GM12878 (cell line): ENCODE data around the gene TNRC6B. TPM values are rescaled to one million over a fixed set of nuclear protein-coding genes. Genes with fewer than 3 reads are reported as not detected.

ENCODE experiments used
- ATAC-seq: fragments of 200-7000 bp; cut with Tn5 transposase; 3 replicates; pipeline ENCODE4 v1.9.1; 2020; ENCODE audit warnings: mild to moderate bottlenecking, moderate library complexity
- BruUV-seq: library from RNA; stranded (reverse); fragments of 400-500 nt; replicated peaks from 2 replicates; lab custom pipeline; 2021; lab: Mats Ljungman, UMichigan
- CTCF ChIA-PET: fragments of 300-600 bp; sonication (Branson Sonifier 250); formaldehyde crosslinking; extraction: SDS; loops from one replicate; lab custom pipeline; 2021; ENCODE audit warnings: inconsistent platforms; lab: Yijun Ruan, JAX
- POLR2A ChIA-PET: fragments of 350-600 bp; formaldehyde crosslinking; extraction: SDS; loops from one replicate; lab custom pipeline; 2021; ENCODE audit warnings: inconsistent platforms; lab: Charles Lee
- RAD21 ChIA-PET: fragments of 300-600 bp; sonication (Branson Sonifier 250); formaldehyde crosslinking; loops from one replicate; lab custom pipeline; 2023; ENCODE audit warnings: antibody characterized with exemption; ENCODE audit not compliant: unreplicated experiment; lab: Charles Lee
- SMC1A ChIA-PET: fragments of 300-600 bp; sonication (Branson Sonifier 250); formaldehyde crosslinking; loops from one replicate; lab custom pipeline; 2023; ENCODE audit not compliant: unreplicated experiment, uncharacterized antibody; lab: Charles Lee
- DNase-seq: peaks from one replicate; pipeline ENCODE4 v3.0.0-alpha.2; 2011; ENCODE audit warnings: low read depth, low spot score
- FAIRE-seq: peaks from 3 replicates; lab custom pipeline; 2011; peaks lifted over from hg19 to GRCh38; lab: Jason Lieb, UNC
- H2AFZ ChIP-seq: 2 replicates; pipeline ENCODE4 v1.6.0; 2011; ENCODE audit warnings: low read depth, low read length, control low read depth; ENCODE audit not compliant: control insufficient read depth
- H3K27ac ChIP-seq: 2 replicates; pipeline ENCODE4 v1.5.1; 2011; ENCODE audit warnings: control low read depth; ENCODE audit not compliant: control insufficient read depth, insufficient read depth
- H3K27me3 ChIP-seq, 2 experiments: replicated peaks in 1 of 2; 2 replicates each; pipeline versions ENCODE4 v1.6.0 to v1.6.1; 2011; ENCODE audit warnings: low read length in 1 of 2; ENCODE audit not compliant: control insufficient read depth in 2 of 2, insufficient read depth in 2 of 2
- H3K36me3 ChIP-seq, 2 experiments: 2 replicates each; pipeline ENCODE4 v1.5.1; 2011; ENCODE audit warnings: low read length in 1 of 2; ENCODE audit not compliant: control insufficient read depth in 2 of 2, insufficient read depth in 2 of 2
- H3K4me1 ChIP-seq: 2 replicates; pipeline ENCODE4 v1.6.1; 2011; ENCODE audit warnings: mild to moderate bottlenecking, low read length, moderate library complexity, mixed read lengths; ENCODE audit not compliant: control insufficient read depth, insufficient read depth
- H3K4me2 ChIP-seq: 2 replicates; pipeline ENCODE4 v1.6.0; 2011; ENCODE audit warnings: control low read depth; ENCODE audit not compliant: control insufficient read depth, insufficient read depth
- H3K4me3 ChIP-seq: fragments of 200-600 bp; sonication (generic); 2 replicates; pipeline ENCODE4 v1.5.1; 2016
- H3K79me2 ChIP-seq: 2 replicates; pipeline ENCODE4 v1.6.0; 2011; ENCODE audit warnings: low read length; ENCODE audit not compliant: control insufficient read depth, insufficient read depth
- H3K9ac ChIP-seq: 2 replicates; pipeline ENCODE4 v1.8.0; 2011; ENCODE audit warnings: low read length, control low read depth, mixed read lengths; ENCODE audit not compliant: control insufficient read depth, insufficient read depth
- H3K9me3 ChIP-seq: replicated peaks from 3 replicates; pipeline ENCODE4 v1.5.1; 2011; ENCODE audit warnings: mild to moderate bottlenecking, low read length; ENCODE audit not compliant: control insufficient read depth, insufficient read depth
- H4K20me1 ChIP-seq: 2 replicates; pipeline ENCODE4 v1.6.0; 2011; ENCODE audit not compliant: control insufficient read depth, insufficient read depth
- CBFB ChIP-seq: IDR thresholded peaks from 2 replicates; pipeline ENCODE4 v1.6.1; 2016; ENCODE audit warnings: antibody characterized with exemption, low read depth
- CBX5 ChIP-seq: sonication (generic); IDR thresholded peaks from 2 replicates; pipeline ENCODE4 v1.6.1; 2016; ENCODE audit warnings: low read depth, moderate library complexity, mild to moderate bottlenecking, inconsistent platforms
- EP300 ChIP-seq, 2 experiments: fragments of 150-350 bp in 1 of 2; IDR thresholded peaks; 2 replicates each; pipeline ENCODE4 v1.6.1; 2011 to 2012; ENCODE audit warnings: low read depth in 2 of 2, low read length in 2 of 2, borderline replicate concordance in 1 of 2, improper control_type of control experiment in 1 of 2, inconsistent platforms in 1 of 2; ENCODE audit not compliant: control insufficient read depth in 1 of 2
- MEF2A ChIP-seq: IDR thresholded peaks from 2 replicates; pipeline ENCODE4 v1.6.1; 2011; ENCODE audit warnings: low read depth, mild to moderate bottlenecking, low read length, moderate library complexity; ENCODE audit not compliant: insufficient read depth
- RUNX3 ChIP-seq: IDR thresholded peaks from 2 replicates; pipeline ENCODE4 v1.6.1; 2012; ENCODE audit warnings: low read length, inconsistent platforms
- SIX5 ChIP-seq: IDR thresholded peaks from 2 replicates; pipeline ENCODE4 v1.6.1; 2011; ENCODE audit warnings: mild to moderate bottlenecking, low read depth, low read length, moderate library complexity; ENCODE audit not compliant: severe bottlenecking
- TCF7 ChIP-seq: IDR thresholded peaks from 2 replicates; pipeline ENCODE4 v1.6.1; 2014; ENCODE audit warnings: antibody characterized with exemption, borderline replicate concordance
- WRNIP1 ChIP-seq: IDR thresholded peaks from 2 replicates; pipeline ENCODE4 v1.6.1; 2011; ENCODE audit warnings: low read depth, low read length, improper control_type of control experiment, borderline replicate concordance
- ZNF384 ChIP-seq: IDR thresholded peaks from 2 replicates; pipeline ENCODE4 v1.6.1; 2012; ENCODE audit warnings: low read depth, mild to moderate bottlenecking, low read length, improper control_type of control experiment, borderline replicate concordance
- ZNF622 ChIP-seq: fragments of 450-650 bp; IDR thresholded peaks from 2 replicates; pipeline ENCODE4 v1.6.1; 2017; ENCODE audit warnings: mild to moderate bottlenecking, inconsistent platforms
- WGBS: methylation state at CpG from one replicate; pipeline ENCODE4 v1.1.6; 2016; ENCODE audit warnings: low lambda C conversion rate; ENCODE audit not compliant: insufficient replicate concordance, insufficient coverage; ENCODE audit errors: missing lambda C conversion rate; 5-methylcytosine and 5-hydroxymethylcytosine counted together
- in situ Hi-C: fragments of 300-500 bp; cut with MboI; formaldehyde crosslinking; loops from 9 replicates; pipeline ENCODE4 v1.14.3; 2018; ENCODE audit warnings: mixed read lengths
- intact Hi-C: fragments of 100-400 bp; cut with micrococcal nuclease; formaldehyde crosslinking; loops from one replicate; pipeline ENCODE4 v1.14.2; 2022; ENCODE audit not compliant: unreplicated experiment
- polyA plus RNA-seq, 11 experiments: library from polyadenylated mRNA; depleted of rRNA in 4 of 11; unstranded in 6 of 11; stranded (reverse) in 5 of 11; fragments of >200 nt; fragmentation: Nextera tagmentation in 4 of 11; fragmentation: Illumina TruSeq in 1 of 11; extraction: Ambion mirVana in 4 of 11; extraction: Trizol in 1 of 11; gene quantifications; 1 replicate in 1 of 11; 2 replicates in 10 of 11; pipeline versions ENCODE4 v1.2.1 to v1.2.3, GENCODE V29; 2011 to 2016; ENCODE audit warnings: inconsistent platforms in 2 of 11, missing spikeins in 2 of 11, low read depth in 1 of 11
- total RNA-seq, 4 experiments: library from RNA; depleted of rRNA in 3 of 4; stranded (reverse); fragments of >200 nt in 3 of 4; fragmentation: Illumina TruSeq in 1 of 4; extraction: Trizol in 1 of 4; gene quantifications; 2 replicates each; pipeline versions ENCODE4 v1.2.1 to v1.2.3, GENCODE V29; 2013 to 2021
- TF ChIP-seq, protein P1 (sequence below): IDR thresholded peaks from 2 replicates; pipeline ENCODE4 v1.6.1; 2011; ENCODE audit warnings: mild to moderate bottlenecking, low read depth, low read length, moderate library complexity; ENCODE audit not compliant: insufficient replicate concordance
- TF ChIP-seq, protein P2 (sequence below): IDR thresholded peaks from 2 replicates; pipeline ENCODE4 v1.6.1; 2011; ENCODE audit warnings: low read depth, low read length, improper control_type of control experiment, borderline replicate concordance
- TF ChIP-seq, protein P3 (sequence below): fragments of 450-650 bp; formaldehyde crosslinking; IDR thresholded peaks from 2 replicates; pipeline ENCODE4 v1.5.0; 2022; ENCODE audit warnings: mild to moderate bottlenecking, missing genetic modification characterization

TNRC6B gene
- total and polyA plus RNA-seq, 10 of the 15 experiments (the other 5 are each of a cell fraction or from before 2014, with no cell fraction given), result 3.6 to 32.8 (median 16.4) TPM

DNA sequence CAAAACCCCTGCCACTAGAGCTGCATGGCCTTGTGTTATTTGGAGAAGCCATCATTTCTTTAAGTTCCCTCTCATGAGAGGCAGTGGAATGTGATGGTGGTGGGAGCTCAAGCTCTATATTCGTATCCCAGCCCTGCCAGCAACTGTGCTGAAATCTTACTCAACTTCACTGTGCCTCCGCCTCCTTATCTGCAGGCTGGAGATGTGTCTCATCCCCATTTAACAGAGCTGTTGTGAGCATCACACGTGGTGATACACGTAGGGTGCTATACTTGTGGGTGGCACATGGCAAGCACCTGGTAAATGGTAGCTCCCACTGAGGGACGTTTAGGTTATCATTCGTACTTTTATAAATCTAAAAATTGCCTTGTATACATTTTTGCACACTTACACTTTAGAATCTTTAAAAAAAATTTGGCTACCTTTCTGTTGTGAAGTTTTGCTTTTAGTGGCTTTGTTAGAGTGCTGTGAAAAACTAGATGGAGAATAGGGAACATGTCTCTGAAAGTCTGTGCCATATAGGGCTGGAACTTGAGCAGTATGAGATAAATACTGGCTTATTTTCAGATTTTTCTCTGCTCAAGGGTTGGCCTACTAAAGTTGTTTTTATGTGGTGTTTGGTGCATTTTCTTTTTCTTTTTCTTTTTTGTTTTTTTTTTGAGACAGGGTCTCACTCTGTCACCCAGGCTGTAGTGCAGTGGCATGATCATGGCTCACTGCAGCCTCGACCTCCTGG is 23.2 kb downstream of the TNRC6B start (continued):
- TF ChIP-seq, protein P1, sequence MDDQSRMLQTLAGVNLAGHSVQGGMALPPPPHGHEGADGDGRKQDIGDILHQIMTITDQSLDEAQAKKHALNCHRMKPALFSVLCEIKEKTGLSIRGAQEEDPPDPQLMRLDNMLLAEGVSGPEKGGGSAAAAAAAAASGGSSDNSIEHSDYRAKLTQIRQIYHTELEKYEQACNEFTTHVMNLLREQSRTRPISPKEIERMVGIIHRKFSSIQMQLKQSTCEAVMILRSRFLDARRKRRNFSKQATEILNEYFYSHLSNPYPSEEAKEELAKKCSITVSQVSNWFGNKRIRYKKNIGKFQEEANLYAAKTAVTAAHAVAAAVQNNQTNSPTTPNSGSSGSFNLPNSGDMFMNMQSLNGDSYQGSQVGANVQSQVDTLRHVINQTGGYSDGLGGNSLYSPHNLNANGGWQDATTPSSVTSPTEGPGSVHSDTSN, result no peak
- TF ChIP-seq SIX5, result no peak
- no peak for TF ChIP-seq EP300 (IDR thresholded peaks at IDR 0.05; ENCODE audit: borderline replicate concordance in 1 of 2, control insufficient read depth in 1 of 2, low read depth in 2 of 2, low read length in 2 of 2)

DNA sequence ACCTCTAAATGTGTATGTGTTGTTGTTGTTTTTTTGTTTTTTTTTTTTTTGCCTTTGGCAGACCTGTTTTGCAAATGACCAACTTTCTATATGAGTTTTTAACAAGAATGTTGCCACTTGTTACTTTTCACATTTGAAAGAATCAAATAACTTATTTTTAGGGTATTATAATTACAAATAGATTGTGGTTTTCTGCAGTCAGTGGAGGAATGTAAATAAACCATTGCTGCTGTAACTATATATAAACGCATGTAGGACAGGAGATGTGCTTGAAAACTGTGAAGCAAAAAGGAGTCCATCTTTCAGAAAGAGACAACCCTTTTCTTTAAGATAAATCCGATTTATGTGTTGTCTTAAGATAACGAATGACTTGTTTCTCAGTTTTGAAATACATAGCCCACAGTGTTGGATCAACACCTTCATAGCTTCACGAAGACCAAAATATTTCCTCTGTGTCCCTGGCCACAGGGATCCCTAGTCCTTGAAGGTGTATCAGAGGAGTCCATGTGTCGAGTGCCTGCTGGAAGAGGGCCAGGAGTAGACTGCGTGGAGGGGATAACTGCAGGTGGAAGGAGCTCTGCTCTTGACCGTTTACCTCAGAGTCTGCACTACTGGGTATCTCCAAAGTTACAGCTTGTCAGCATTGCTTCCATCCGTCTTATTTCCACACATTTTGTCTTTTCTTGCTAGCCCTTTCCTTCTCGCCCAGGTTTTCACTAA is 24.7 kb downstream of the TNRC6B start:
- H2AFZ ChIP-seq, result no peak overlapping the region
- FAIRE-seq (no peak), ATAC-seq (peak; percentile 22; the same call in 1 of the 3 replicates), DNase-seq (no peak)
- POLR2A ChIA-PET, result interaction anchor here (0.5 to 1.7 kb wide), 4 partner anchors 11 to 866 kb away, joined by 3 to 5 read pairs (median 4); partner anchors contain the start of gene TNRC6B
- SMC1A ChIA-PET, result interaction anchor here (0.8 to 1.9 kb wide), 14 partner anchors 9 to 599 kb away, joined by 3 to 12 read pairs (median 3); no protein-coding TSS in a partner anchor
- intact Hi-C loops (no loop called here), in situ Hi-C loops (no loop called here)
- H3K9ac ChIP-seq, result no peak overlapping the region
- no peaks in the 10 kb centered on the region for H3K27me3 ChIP-seq
- H4K20me1 ChIP-seq, result no peaks in the 10 kb centered on the region
- CTCF ChIA-PET, result interaction anchor here (0.6 to 0.7 kb wide), 2 partner anchors 158 to 1321 kb away, joined by 3 read pairs; no protein-coding TSS in a partner anchor
- no peaks in the 10 kb centered on the region; the same call in 2 of the 3 replicates for H3K9me3 ChIP-seq
- peaks cover 30% of the 10 kb centered on the region for H3K4me1 ChIP-seq
- H3K4me3 ChIP-seq, result no peak overlapping the region
- 37% methylated on average over 9 of the region's 9 CpGs for WGBS
- H3K79me2 ChIP-seq, result peaks cover 66% of the 10 kb centered on the region
- no TSS peak for BruUV-seq
- H3K27ac ChIP-seq, result peak overlapping the region; percentile 23; the same call in 1 of the 2 replicates
- peak overlapping the region; percentile 81 for H3K4me2 ChIP-seq
- H3K36me3 ChIP-seq, result no peaks in the 10 kb centered on the region; a peak in 2 of 4 replicates
- RAD21 ChIA-PET, result interaction anchor here (1.4 to 1.6 kb wide), 2 partner anchors 23 to 25 kb away, joined by 5 to 6 read pairs; partner anchors contain the start of gene TNRC6B
- TF ChIP-seq RUNX3 (peak; percentile 57), ZNF622 (no peak), WRNIP1 (no peak), CBFB (no peak), MEF2A (peak; percentile 69; the same call in 1 of the 2 replicates), CBX5 (no peak), TCF7 (no peak), ZNF384 (peak; percentile 59; the same call in 1 of the 2 replicates)
- TF ChIP-seq, protein P2, sequence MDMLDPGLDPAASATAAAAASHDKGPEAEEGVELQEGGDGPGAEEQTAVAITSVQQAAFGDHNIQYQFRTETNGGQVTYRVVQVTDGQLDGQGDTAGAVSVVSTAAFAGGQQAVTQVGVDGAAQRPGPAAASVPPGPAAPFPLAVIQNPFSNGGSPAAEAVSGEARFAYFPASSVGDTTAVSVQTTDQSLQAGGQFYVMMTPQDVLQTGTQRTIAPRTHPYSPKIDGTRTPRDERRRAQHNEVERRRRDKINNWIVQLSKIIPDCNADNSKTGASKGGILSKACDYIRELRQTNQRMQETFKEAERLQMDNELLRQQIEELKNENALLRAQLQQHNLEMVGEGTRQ, result no peak
- TF ChIP-seq, protein P3, sequence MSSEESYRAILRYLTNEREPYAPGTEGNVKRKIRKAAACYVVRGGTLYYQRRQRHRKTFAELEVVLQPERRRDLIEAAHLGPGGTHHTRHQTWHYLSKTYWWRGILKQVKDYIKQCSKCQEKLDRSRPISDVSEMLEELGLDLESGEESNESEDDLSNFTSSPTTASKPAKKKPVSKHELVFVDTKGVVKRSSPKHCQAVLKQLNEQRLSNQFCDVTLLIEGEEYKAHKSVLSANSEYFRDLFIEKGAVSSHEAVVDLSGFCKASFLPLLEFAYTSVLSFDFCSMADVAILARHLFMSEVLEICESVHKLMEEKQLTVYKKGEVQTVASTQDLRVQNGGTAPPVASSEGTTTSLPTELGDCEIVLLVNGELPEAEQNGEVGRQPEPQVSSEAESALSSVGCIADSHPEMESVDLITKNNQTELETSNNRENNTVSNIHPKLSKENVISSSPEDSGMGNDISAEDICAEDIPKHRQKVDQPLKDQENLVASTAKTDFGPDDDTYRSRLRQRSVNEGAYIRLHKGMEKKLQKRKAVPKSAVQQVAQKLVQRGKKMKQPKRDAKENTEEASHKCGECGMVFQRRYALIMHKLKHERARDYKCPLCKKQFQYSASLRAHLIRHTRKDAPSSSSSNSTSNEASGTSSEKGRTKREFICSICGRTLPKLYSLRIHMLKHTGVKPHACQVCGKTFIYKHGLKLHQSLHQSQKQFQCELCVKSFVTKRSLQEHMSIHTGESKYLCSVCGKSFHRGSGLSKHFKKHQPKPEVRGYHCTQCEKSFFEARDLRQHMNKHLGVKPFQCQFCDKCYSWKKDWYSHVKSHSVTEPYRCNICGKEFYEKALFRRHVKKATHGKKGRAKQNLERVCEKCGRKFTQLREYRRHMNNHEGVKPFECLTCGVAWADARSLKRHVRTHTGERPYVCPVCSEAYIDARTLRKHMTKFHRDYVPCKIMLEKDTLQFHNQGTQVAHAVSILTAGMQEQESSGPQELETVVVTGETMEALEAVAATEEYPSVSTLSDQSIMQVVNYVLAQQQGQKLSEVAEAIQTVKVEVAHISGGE (CRISPR knock-in tag), result no peak
